H4 (cell line): ENCODE data around the gene CFB. TPM values are rescaled to one million over a fixed set of nuclear protein-coding genes. Genes with fewer than 3 reads are reported as not detected.
"Not testable (repeated sequence)": the region's sequence is repeated elsewhere in the genome, so short reads cannot be mapped to it uniquely, and the experiment has no call there.

Source experiments
- DNase-seq: peaks from one replicate; pipeline ENCODE4 v3.0.0-alpha.2; 2015; ENCODE audit warnings: low spot score
- total RNA-seq: library from RNA; depleted of rRNA; stranded (reverse); fragments of >200 nt; shearing (Covaris generic); gene quantifications from 2 replicates; pipeline ENCODE4 v1.2.3, GENCODE V29; 2014

The CFB gene
- total RNA-seq, 1 experiment from 2014 or later = 4.3 TPM

GRCh38 chr6:31911826-31912585, 33.9 kb upstream of the CFB start:
- DNase-seq = no peak

- DNase-seq = no peak
These were observed 30.5 kb upstream of the CFB start for GRCh38 chr6:31915351-31915750.

DNA sequence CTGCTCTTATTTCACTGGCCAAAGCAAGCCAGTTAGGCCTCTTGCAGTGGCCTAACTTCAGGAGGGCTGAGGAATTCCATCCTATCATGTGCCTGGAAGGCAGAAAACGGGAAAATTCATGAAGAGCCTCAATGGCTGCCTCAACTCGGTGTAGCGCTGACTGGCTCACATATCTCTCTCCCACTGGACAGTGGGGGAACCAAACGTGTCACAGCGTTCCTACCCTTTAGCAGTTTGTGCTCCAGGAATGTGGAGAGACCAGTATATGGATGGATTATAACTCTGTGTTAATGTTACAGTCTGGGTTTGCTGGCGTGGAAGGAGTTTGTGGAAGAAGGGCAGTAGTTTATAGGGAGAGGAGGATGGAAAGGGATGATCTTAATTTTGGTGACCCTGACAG, 30.1 kb upstream of the CFB start:
- no peak for DNase-seq

GRCh38 chr6:31918069-31918720, 27.7 kb upstream of the CFB start:
- DNase-seq = no peak

DNA sequence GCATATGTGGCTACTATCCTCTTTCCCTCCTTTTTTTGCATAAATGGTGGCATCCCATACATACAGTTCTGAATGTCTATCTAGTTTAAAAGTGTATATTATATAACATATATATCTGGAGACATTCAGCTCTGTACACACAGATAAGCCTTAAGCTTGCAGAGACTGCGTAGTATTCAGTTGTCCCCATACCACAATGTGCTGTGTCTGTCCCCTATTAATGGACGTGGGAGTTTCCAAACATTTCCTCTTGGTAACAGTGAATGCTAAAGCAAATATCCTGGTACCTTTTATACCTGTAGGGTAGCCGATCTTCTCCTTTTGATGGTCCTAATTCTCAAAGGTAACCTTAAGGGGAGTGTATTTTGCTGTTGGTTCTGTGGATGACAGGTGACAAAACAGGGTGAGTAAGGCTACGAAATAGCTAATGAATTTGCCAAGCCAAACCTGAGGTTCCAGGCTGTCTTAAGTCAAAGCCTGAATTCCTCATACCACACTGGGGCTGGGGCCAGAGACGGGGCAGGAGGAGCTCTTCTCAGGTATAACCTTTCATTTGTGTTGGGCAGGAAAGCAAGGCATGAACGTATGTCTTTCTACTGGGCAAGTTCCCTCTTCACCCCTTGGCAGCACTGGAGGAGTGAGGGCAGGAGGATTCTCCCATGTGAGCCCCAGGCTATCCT, 26.1 kb upstream of the CFB start:
- no peak for DNase-seq

- DNase-seq = no peak
These were observed 25.1 kb upstream of the CFB start for GRCh38 chr6:31920811-31921210.

- DNase-seq = no peak
These were observed 23.0 kb upstream of the CFB start for GRCh38 chr6:31922942-31923341.

GRCh38 chr6:31927242-31927862, 18.5 kb upstream of the CFB start, which contains the start of gene C2:
C2 (plus strand) TSS chr6:31927717; CDS start chr6:31927753, 36 bp downstream.
- DNase-seq = no peak

DNA sequence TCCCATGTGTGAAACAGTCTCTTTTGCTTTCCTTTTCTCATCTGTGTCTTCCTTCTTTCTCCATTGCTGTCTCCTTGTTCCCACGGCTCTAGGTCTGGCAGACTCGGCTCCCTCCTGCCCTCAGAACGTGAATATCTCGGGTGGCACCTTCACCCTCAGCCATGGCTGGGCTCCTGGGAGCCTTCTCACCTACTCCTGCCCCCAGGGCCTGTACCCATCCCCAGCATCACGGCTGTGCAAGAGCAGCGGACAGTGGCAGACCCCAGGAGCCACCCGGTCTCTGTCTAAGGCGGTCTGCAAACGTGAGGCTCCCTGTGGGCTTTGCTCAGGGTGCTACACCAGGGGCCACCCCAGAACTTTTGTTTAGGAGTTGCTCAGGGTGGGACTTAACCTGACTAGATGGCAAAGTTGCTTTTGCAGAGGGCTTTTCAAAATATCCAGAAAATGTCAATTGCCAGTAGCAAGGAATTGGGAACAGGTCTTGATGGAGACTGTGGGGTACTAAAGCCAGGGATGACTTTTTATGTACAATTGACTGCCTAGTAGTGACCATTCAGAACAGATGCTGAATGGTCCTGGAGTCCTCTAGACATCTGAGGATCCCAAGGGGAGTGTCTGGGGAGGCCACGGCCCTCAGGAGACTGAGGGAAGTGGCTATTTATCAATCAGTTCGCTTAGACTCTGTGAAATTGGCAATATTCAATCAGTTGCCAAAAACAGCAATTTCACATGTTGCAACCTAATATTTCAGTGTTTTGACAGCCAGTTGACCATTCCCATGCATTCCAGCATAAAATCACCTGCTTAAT, 17.8 kb upstream of the CFB start:
- no peak for DNase-seq

DNA sequence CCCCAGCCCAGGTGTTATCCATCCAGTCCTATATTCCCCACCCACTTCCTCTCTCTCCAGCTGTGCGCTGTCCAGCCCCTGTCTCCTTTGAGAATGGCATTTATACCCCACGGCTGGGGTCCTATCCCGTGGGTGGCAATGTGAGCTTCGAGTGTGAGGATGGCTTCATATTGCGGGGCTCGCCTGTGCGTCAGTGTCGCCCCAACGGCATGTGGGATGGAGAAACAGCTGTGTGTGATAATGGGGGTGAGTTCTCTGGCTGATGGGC, 17.3 kb upstream of the CFB start:
- no peak for DNase-seq

- DNase-seq = no peak
These were observed 14.9 kb upstream of the CFB start for GRCh38 chr6:31930962-31931361.

DNA sequence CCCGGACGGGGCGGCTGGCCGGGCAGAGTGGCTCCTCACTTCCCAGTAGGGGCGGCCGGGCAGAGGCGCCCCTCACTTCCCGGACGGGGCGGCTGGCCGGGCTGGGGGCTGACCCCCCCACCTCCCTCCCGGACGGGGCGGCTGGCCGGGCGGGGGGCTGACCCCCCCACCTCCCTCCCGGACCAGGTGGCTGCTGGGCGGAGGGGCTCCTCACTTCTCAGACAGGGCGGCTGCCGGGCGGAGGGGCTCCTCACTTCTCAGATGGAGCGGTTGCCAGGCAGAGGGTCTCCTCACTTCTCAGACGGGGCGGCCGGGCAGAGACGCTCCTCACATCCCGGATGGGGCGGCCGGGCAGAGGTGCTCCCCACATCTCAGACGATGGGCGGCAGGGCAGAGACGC, 13.8 kb upstream of the CFB start:
- DNase-seq = not testable (repeated sequence)

GRCh38 chr6:31933537-31933936, 12.4 kb upstream of the CFB start:
- DNase-seq = no peak

- no peak for DNase-seq
These were observed 10.9 kb upstream of the CFB start for GRCh38 chr6:31935021-31935420.

DNA sequence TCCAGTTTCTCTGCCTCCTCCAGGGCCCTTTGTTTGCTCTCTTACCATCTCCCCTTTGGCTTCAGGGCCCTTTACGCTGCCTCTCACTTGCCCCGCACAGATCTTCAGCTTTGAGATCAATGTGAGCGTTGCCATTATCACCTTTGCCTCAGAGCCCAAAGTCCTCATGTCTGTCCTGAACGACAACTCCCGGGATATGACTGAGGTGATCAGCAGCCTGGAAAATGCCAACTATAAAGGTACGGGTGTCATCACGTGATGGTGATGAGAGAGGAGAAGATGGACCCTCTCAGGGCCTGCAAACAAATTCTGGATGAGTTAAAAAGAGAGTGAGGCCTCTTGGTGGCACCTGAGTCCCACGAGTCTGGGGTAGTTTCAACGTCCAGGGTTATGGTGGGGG, 10.1 kb upstream of the CFB start:
- no peak for DNase-seq

GRCh38 chr6:31940256-31940664, 5.6 kb upstream of the CFB start:
- DNase-seq = peak; percentile 48

- DNase-seq = no peak
These were observed 2.2 kb upstream of the CFB start for GRCh38 chr6:31943742-31944141.

DNA sequence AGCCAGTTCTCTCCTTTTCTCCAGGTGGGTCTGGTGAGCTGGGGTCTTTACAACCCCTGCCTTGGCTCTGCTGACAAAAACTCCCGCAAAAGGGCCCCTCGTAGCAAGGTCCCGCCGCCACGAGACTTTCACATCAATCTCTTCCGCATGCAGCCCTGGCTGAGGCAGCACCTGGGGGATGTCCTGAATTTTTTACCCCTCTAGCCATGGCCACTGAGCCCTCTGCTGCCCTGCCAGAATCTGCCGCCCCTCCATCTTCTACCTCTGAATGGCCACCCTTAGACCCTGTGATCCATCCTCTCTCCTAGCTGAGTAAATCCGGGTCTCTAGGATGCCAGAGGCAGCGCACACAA, 765 bp upstream of the CFB start:
- DNase-seq = no peak

- no peak for DNase-seq
These were observed 533 bp downstream of the CFB start for GRCh38 chr6:31946370-31946885.

- no peak for DNase-seq
These were observed 1.3 kb downstream of the CFB start for GRCh38 chr6:31947070-31947675.

- no peak for DNase-seq
These were observed 2.0 kb downstream of the CFB start for GRCh38 chr6:31947864-31948263.
